IMR-90 (cell line): ENCODE results near the gene ERCC1. TPM values are rescaled to one million over a fixed set of nuclear protein-coding genes. Genes with fewer than 3 reads are reported as not detected.

Experiments
- ATAC-seq: fragments of 200-7000 bp; cut with Tn5 transposase; 2 replicates; pipeline ENCODE4 v1.9.1; 2020; ENCODE audit warnings: low read depth, mild to moderate bottlenecking, moderate library complexity
- BruUV-seq: library from RNA; stranded (reverse); fragments of 400-500 nt; replicated peaks from 2 replicates; lab custom pipeline; 2021; lab: Mats Ljungman, UMichigan
- CTCF ChIA-PET: fragments of 300-600 bp; formaldehyde crosslinking; extraction: SDS; loops from one replicate; lab custom pipeline; 2021; ENCODE audit warnings: antibody characterized with exemption; lab: Yijun Ruan, JAX
- POLR2A ChIA-PET: fragments of 300-600 bp; sonication (Branson Sonifier 250); formaldehyde crosslinking; loops from one replicate; lab custom pipeline; 2022; ENCODE audit warnings: antibody characterized with exemption; ENCODE audit not compliant: unreplicated experiment; lab: Charles Lee
- DNase-seq: peaks from one replicate; pipeline ENCODE4 v3.0.0; 2013
- H2AFZ ChIP-seq: replicated peaks from 2 replicates; pipeline ENCODE3; 2013; ENCODE audit warnings: low read length, mild to moderate bottlenecking; ENCODE audit not compliant: poor library complexity
- H2AK5ac ChIP-seq: 2 replicates; pipeline ENCODE4 v1.6.1; 2013; ENCODE audit warnings: low read depth, low read length, inconsistent platforms
- H2AK9ac ChIP-seq: replicated peaks from 2 replicates; pipeline ENCODE3; 2013; ENCODE audit warnings: mild to moderate bottlenecking, low read depth, low read length, moderate library complexity; ENCODE audit not compliant: poor library complexity
- H2BK120ac ChIP-seq: 2 replicates; pipeline ENCODE4 v1.6.1; 2013; ENCODE audit warnings: low read depth, low read length, inconsistent platforms
- H2BK15ac ChIP-seq: 3 replicates; pipeline ENCODE4 v1.6.1; 2013; ENCODE audit warnings: low read depth, low read length, inconsistent platforms
- H2BK20ac ChIP-seq: 2 replicates; pipeline ENCODE4 v1.6.1; 2013; ENCODE audit warnings: low read depth, mild to moderate bottlenecking, inconsistent platforms, low read length, moderate library complexity
- H2BK5ac ChIP-seq: 2 replicates; pipeline ENCODE4 v1.6.1; 2013; ENCODE audit warnings: mild to moderate bottlenecking, low read depth, low read length, inconsistent platforms; ENCODE audit not compliant: poor library complexity, severe bottlenecking
- H3K14ac ChIP-seq: replicated peaks from 2 replicates; pipeline ENCODE4 v1.6.1; 2013; ENCODE audit warnings: low read depth, low read length, inconsistent platforms
- H3K18ac ChIP-seq: 2 replicates; pipeline ENCODE4 v1.6.1; 2013; ENCODE audit warnings: low read depth, low read length, control low read depth
- H3K23ac ChIP-seq: 2 replicates; pipeline ENCODE4 v1.6.1; 2013; ENCODE audit warnings: low read depth, low read length, inconsistent platforms
- H3K27ac ChIP-seq: 2 replicates; pipeline ENCODE4 v1.5.1; 2013; ENCODE audit warnings: mild to moderate bottlenecking, control low read depth, low read length; ENCODE audit not compliant: insufficient read depth
- H3K27me3 ChIP-seq: 2 replicates; pipeline ENCODE4 v1.6.1; 2013; ENCODE audit warnings: low read length; ENCODE audit not compliant: control insufficient read depth, insufficient read depth
- H3K36me3 ChIP-seq: 2 replicates; pipeline ENCODE4 v1.6.1; 2013; ENCODE audit warnings: low read length, mixed read lengths; ENCODE audit not compliant: control insufficient read depth, insufficient read depth
- H3K4ac ChIP-seq: 2 replicates; pipeline ENCODE4 v1.6.1; 2013; ENCODE audit warnings: low read depth, low read length, inconsistent platforms
- H3K4me1 ChIP-seq: 2 replicates; pipeline ENCODE4 v1.6.1; 2013; ENCODE audit warnings: low read length, mixed read lengths; ENCODE audit not compliant: control insufficient read depth, insufficient read depth
- H3K4me2 ChIP-seq: 2 replicates; pipeline ENCODE4 v1.6.1; 2013; ENCODE audit warnings: low read depth, mild to moderate bottlenecking, control low read depth, low read length, moderate library complexity
- H3K4me3 ChIP-seq: 2 replicates; pipeline ENCODE4 v1.5.1; 2013; ENCODE audit warnings: low read depth, mild to moderate bottlenecking, control low read depth, low read length, moderate library complexity; ENCODE audit not compliant: insufficient read depth
- H3K56ac ChIP-seq: 2 replicates; pipeline ENCODE4 v1.6.1; 2013; ENCODE audit warnings: low read length, inconsistent platforms; ENCODE audit not compliant: insufficient read depth; ENCODE audit errors: extremely low read depth
- H3K79me1 ChIP-seq, 2 experiments: 2 replicates each; pipeline ENCODE4 v1.6.1; 2013; ENCODE audit warnings: low read length in 2 of 2, inconsistent platforms in 1 of 2, low read depth in 1 of 2
- H3K9ac ChIP-seq: 2 replicates; pipeline ENCODE4 v1.6.1; 2013; ENCODE audit warnings: low read depth, low read length, control low read depth
- H3K9me1 ChIP-seq: 2 replicates; pipeline ENCODE4 v1.6.1; 2013; ENCODE audit warnings: low read length, inconsistent platforms; ENCODE audit not compliant: insufficient read depth
- H3K9me3 ChIP-seq: 2 replicates; pipeline ENCODE4 v1.6.1; 2013; ENCODE audit warnings: low read length; ENCODE audit not compliant: control insufficient read depth, insufficient read depth
- H4K20me1 ChIP-seq: 2 replicates; pipeline ENCODE4 v1.6.1; 2013; ENCODE audit warnings: low read length, inconsistent platforms; ENCODE audit not compliant: insufficient read depth
- H4K5ac ChIP-seq: 2 replicates; pipeline ENCODE4 v1.6.1; 2013; ENCODE audit warnings: mild to moderate bottlenecking, low read depth, low read length, control low read depth
- H4K8ac ChIP-seq, 2 experiments: 2 replicates each; pipeline ENCODE4 v1.6.1; 2013; ENCODE audit warnings: low read depth in 2 of 2, low read length in 2 of 2, control low read depth in 1 of 2, inconsistent platforms in 1 of 2
- H4K91ac ChIP-seq: 2 replicates; pipeline ENCODE4 v1.6.1; 2013; ENCODE audit warnings: low read depth, low read length, inconsistent platforms; ENCODE audit not compliant: insufficient read depth
- BHLHE40 ChIP-seq: fragments of 150-350 bp; IDR thresholded peaks from 2 replicates; pipeline ENCODE4 v1.6.1; 2016; ENCODE audit warnings: mild to moderate bottlenecking, low read depth, low read length
- CEBPB ChIP-seq: IDR thresholded peaks from 2 replicates; pipeline ENCODE4 v1.6.1; 2012; ENCODE audit warnings: low read depth, low read length, improper control_type of control experiment
- CHD1 ChIP-seq: IDR thresholded peaks from 2 replicates; pipeline ENCODE4 v1.6.1; 2012; ENCODE audit warnings: low read depth, low read length, improper control_type of control experiment
- FOS ChIP-seq: fragments of 150-350 bp; IDR thresholded peaks from 2 replicates; pipeline ENCODE4 v1.6.1; 2016; ENCODE audit warnings: low read depth, low read length
- MAFK ChIP-seq: IDR thresholded peaks from 2 replicates; pipeline ENCODE4 v1.6.1; 2012; ENCODE audit warnings: low read depth, low read length, improper control_type of control experiment
- MAZ ChIP-seq: IDR thresholded peaks from 2 replicates; pipeline ENCODE4 v1.6.1; 2012; ENCODE audit warnings: low read depth, mild to moderate bottlenecking, low read length, improper control_type of control experiment, moderate library complexity, borderline replicate concordance
- MXI1 ChIP-seq: IDR thresholded peaks from 2 replicates; pipeline ENCODE4 v1.6.1; 2012; ENCODE audit warnings: low read depth, mild to moderate bottlenecking, low read length, moderate library complexity, borderline replicate concordance
- NFE2L2 ChIP-seq: fragments of 150-350 bp; IDR thresholded peaks from 2 replicates; pipeline ENCODE4 v1.6.1; 2016; ENCODE audit warnings: low read depth, mild to moderate bottlenecking, low read length
- POLR2A ChIP-seq: IDR thresholded peaks from 2 replicates; pipeline ENCODE4 v1.6.1; 2012; ENCODE audit warnings: mild to moderate bottlenecking, low read depth, low read length
- RAD21 ChIP-seq: IDR thresholded peaks from 2 replicates; pipeline ENCODE4 v1.6.1; 2012; ENCODE audit warnings: low read length, improper control_type of control experiment
- RCOR1 ChIP-seq: IDR thresholded peaks from 2 replicates; pipeline ENCODE4 v1.6.1; 2012; ENCODE audit warnings: mild to moderate bottlenecking, low read length, improper control_type of control experiment; ENCODE audit not compliant: insufficient replicate concordance
- RFX5 ChIP-seq: IDR thresholded peaks from 2 replicates; pipeline ENCODE4 v1.8.0; 2012; ENCODE audit warnings: low read depth, mild to moderate bottlenecking, low read length, moderate library complexity
- SMC3 ChIP-seq: fragments of 150-350 bp; IDR thresholded peaks from 2 replicates; pipeline ENCODE4 v1.6.1; 2016; ENCODE audit warnings: low read depth, mild to moderate bottlenecking, antibody characterized with exemption, low read length, moderate library complexity
- WGBS, 2 experiments: methylation state at CpG; one replicate each; pipeline versions ENCODE4 v1.1.5 to v1.1.7; 2013; ENCODE audit warnings: missing lambda C conversion rate in 2 of 2; ENCODE audit not compliant: insufficient read length in 1 of 2; ENCODE audit errors: extremely low coverage in 2 of 2; 5-methylcytosine and 5-hydroxymethylcytosine counted together
- dilution Hi-C: fragments of 300-500 bp; cut with HindIII; formaldehyde crosslinking; loops from one replicate; pipeline ENCODE4 v1.14.3; 2018; ENCODE audit warnings: low sequenced_read_pairs; ENCODE audit not compliant: unreplicated experiment
- in situ Hi-C: fragments of 300-500 bp; cut with MboI; formaldehyde crosslinking; loops from 3 replicates; pipeline ENCODE4 v1.14.3; 2019; ENCODE audit warnings: low sequenced_read_pairs, inconsistent platforms, mixed read lengths
- intact Hi-C: fragments of 100-400 bp; cut with micrococcal nuclease; formaldehyde crosslinking; loops from 2 replicates; pipeline ENCODE4 v1.10.0; 2022
- polyA plus RNA-seq, 3 experiments: library from polyadenylated mRNA; depleted of rRNA; stranded (reverse); fragments of >200 nt; gene quantifications; 2 replicates each; pipeline ENCODE4 v1.2.3, GENCODE V29; 2012; ENCODE audit warnings: low replicate concordance in 1 of 3
- total RNA-seq: library from RNA; depleted of rRNA; stranded (reverse); fragments of >200 nt; gene quantifications from 2 replicates; pipeline ENCODE4 v1.2.3, GENCODE V29; 2012
- TF ChIP-seq, protein P1 (sequence below): fragments of 150-350 bp; IDR thresholded peaks from 2 replicates; pipeline ENCODE4 v1.6.1; 2016; ENCODE audit warnings: low read depth, mild to moderate bottlenecking, low read length, moderate library complexity, borderline replicate concordance
- TF ChIP-seq, protein P2 (sequence below): fragments of 150-350 bp; IDR thresholded peaks from 2 replicates; pipeline ENCODE4 v1.6.1; 2017; ENCODE audit warnings: mild to moderate bottlenecking, antibody characterized with exemption, low read length, low read depth
- TF ChIP-seq, protein P3 (sequence below): conservative IDR thresholded peaks from 2 replicates; pipeline ENCODE4 v1.5.1; 2012; ENCODE audit warnings: mild to moderate bottlenecking, low read depth, low read length, improper control_type of control experiment

Gene ERCC1
- total and polyA plus RNA-seq, 2 of the 4 experiments (the other 2 are of a cell fraction): 84.2 to 132 TPM

DNA sequence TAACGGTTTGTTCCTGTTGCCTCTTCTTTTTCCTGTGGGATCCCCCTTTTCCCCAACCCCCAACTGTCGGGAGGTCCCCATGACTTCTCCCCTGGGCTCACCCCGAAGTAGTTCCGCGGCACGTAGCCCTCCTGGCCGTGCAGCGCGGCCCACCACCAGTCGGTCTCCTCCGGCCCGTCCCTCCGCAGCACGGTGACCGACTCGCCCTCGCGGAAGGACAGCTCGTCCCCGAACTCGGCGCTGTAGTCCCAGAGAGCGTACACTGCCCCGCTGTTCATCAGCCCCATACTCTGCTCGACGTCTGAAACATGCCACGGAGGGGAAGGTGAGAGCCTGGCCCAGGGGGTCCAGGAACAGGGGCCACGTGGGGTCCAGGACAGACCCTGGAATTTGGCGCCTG is 41.3 kb downstream of the ERCC1 start:
- TF ChIP-seq, protein P1, sequence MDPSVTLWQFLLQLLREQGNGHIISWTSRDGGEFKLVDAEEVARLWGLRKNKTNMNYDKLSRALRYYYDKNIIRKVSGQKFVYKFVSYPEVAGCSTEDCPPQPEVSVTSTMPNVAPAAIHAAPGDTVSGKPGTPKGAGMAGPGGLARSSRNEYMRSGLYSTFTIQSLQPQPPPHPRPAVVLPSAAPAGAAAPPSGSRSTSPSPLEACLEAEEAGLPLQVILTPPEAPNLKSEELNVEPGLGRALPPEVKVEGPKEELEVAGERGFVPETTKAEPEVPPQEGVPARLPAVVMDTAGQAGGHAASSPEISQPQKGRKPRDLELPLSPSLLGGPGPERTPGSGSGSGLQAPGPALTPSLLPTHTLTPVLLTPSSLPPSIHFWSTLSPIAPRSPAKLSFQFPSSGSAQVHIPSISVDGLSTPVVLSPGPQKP: no peak
- TF ChIP-seq RAD21 (no peak), RFX5 (no peak), FOS (no peak), MXI1 (no peak), CEBPB (no peak), CHD1 (no peak), MAFK (no peak), POLR2A (no peak), BHLHE40 (no peak), RCOR1 (no peak), SMC3 (no peak), MAZ (no peak), NFE2L2 (no peak)
- TF ChIP-seq, protein P2, sequence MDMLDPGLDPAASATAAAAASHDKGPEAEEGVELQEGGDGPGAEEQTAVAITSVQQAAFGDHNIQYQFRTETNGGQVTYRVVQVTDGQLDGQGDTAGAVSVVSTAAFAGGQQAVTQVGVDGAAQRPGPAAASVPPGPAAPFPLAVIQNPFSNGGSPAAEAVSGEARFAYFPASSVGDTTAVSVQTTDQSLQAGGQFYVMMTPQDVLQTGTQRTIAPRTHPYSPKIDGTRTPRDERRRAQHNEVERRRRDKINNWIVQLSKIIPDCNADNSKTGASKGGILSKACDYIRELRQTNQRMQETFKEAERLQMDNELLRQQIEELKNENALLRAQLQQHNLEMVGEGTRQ: no peak
- TF ChIP-seq, protein P3, sequence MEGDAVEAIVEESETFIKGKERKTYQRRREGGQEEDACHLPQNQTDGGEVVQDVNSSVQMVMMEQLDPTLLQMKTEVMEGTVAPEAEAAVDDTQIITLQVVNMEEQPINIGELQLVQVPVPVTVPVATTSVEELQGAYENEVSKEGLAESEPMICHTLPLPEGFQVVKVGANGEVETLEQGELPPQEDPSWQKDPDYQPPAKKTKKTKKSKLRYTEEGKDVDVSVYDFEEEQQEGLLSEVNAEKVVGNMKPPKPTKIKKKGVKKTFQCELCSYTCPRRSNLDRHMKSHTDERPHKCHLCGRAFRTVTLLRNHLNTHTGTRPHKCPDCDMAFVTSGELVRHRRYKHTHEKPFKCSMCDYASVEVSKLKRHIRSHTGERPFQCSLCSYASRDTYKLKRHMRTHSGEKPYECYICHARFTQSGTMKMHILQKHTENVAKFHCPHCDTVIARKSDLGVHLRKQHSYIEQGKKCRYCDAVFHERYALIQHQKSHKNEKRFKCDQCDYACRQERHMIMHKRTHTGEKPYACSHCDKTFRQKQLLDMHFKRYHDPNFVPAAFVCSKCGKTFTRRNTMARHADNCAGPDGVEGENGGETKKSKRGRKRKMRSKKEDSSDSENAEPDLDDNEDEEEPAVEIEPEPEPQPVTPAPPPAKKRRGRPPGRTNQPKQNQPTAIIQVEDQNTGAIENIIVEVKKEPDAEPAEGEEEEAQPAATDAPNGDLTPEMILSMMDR: no peak
- Histone ChIP-seq H3K4me3 (no peak overlapping the region), H3K4me1 (peaks cover 6% of the 10 kb centered on the region), H2BK5ac (no peak overlapping the region), H2AFZ (peak overlapping the region; percentile 66), H3K27me3 (no peaks in the 10 kb centered on the region), H3K23ac (no peak overlapping the region), H4K8ac (no peak overlapping the region), H3K4me2 (no peak overlapping the region), H2AK5ac (peak overlapping the region; percentile 50), H3K18ac (no peak overlapping the region), H4K5ac (no peak overlapping the region), H2AK9ac (no peak overlapping the region), H4K20me1 (no peaks in the 10 kb centered on the region), H3K9me3 (no peaks in the 10 kb centered on the region), H2BK120ac (no peak overlapping the region), H3K9me1 (peaks cover 4% of the 10 kb centered on the region; the same call in 1 of the 2 replicates), H3K14ac (no peak overlapping the region), H3K4ac (no peak overlapping the region), H3K27ac (no peak overlapping the region), H4K91ac (no peak overlapping the region), H3K36me3 (no peaks in the 10 kb centered on the region), H2BK15ac (no peak overlapping the region), H2BK20ac (no peak overlapping the region), H3K9ac (no peak overlapping the region), H3K56ac (no peak overlapping the region), H3K79me1 (no peaks in the 10 kb centered on the region)
- intact Hi-C loops: no loop called here
- no peak for ATAC-seq
- dilution Hi-C loops: no loop called here
- WGBS, 2 experiments: 77% methylated on average over 5 of the region's 29 CpGs; no CpG with 5 or more reads in 1 of the 2 experiments
- in situ Hi-C loops: no loop called here
- ChIA-PET POLR2A (no interaction called here), CTCF (no interaction called here)
- DNase-seq: no peak
- BruUV-seq: no TSS peak
